ENCODE data around the gene C4BPA. TPM values are rescaled to one million over a fixed set of nuclear protein-coding genes. Genes with fewer than 3 reads are reported as not detected.

C4BPA gene
- total RNA-seq, 1 donor: not detected

GRCh38 chr1:207077012-207077411, 27.0 kb upstream of the C4BPA start:
- no peaks in the 10 kb centered on the region for H3K9me3 ChIP-seq (ENCODE audit: low read depth, low read length)
- H3K79me2 ChIP-seq (ENCODE audit: insufficient read depth, low read length): no peaks in the 10 kb centered on the region
- H3K4me1 ChIP-seq (ENCODE audit: insufficient read depth, low read length): peaks cover 7% of the 10 kb centered on the region
- no peak for DNase-seq (ENCODE audit: insufficient read length, low spot score, missing footprints)
- H3K36me3 ChIP-seq (ENCODE audit: insufficient read depth, low read length): no peaks in the 10 kb centered on the region
- no peak overlapping the region for H3K27ac ChIP-seq (ENCODE audit: low read depth, low read length)
- H4K20me1 ChIP-seq (ENCODE audit: insufficient read depth, low read length): no peaks in the 10 kb centered on the region
- no peak for TF ChIP-seq CTCF (IDR thresholded peaks at IDR 0.05; ENCODE audit: extremely low read depth, low read depth, low read length)
- H3K4me3 ChIP-seq (ENCODE audit: insufficient read depth, low read length): no peak overlapping the region
- no peak overlapping the region for H2AFZ ChIP-seq (ENCODE audit: low read length)
- no peaks in the 10 kb centered on the region for H3K27me3 ChIP-seq (ENCODE audit: insufficient read depth, low read length)
- H3K4me2 ChIP-seq (ENCODE audit: insufficient read depth, low read length): no peak overlapping the region

GRCh38 chr1:207077470-207078377, 26.3 kb upstream of the C4BPA start:
- Histone ChIP-seq H3K4me2 (ENCODE audit: insufficient read depth, low read length) (no peak overlapping the region), H3K36me3 (ENCODE audit: insufficient read depth, low read length) (no peaks in the 10 kb centered on the region), H3K4me3 (ENCODE audit: insufficient read depth, low read length) (no peak overlapping the region), H3K9me3 (ENCODE audit: low read depth, low read length) (no peaks in the 10 kb centered on the region), H3K79me2 (ENCODE audit: insufficient read depth, low read length) (no peaks in the 10 kb centered on the region), H3K27me3 (ENCODE audit: insufficient read depth, low read length) (no peaks in the 10 kb centered on the region), H3K4me1 (ENCODE audit: insufficient read depth, low read length) (peaks cover 7% of the 10 kb centered on the region), H3K27ac (ENCODE audit: low read depth, low read length) (no peak overlapping the region), H4K20me1 (ENCODE audit: insufficient read depth, low read length) (no peaks in the 10 kb centered on the region), H2AFZ (ENCODE audit: low read length) (no peak overlapping the region)
- DNase-seq (ENCODE audit: insufficient read length, low spot score, missing footprints): peak; percentile 61
- peak; percentile 95 for TF ChIP-seq CTCF (IDR thresholded peaks at IDR 0.05; ENCODE audit: extremely low read depth, low read depth, low read length)

GRCh38 chr1:207078578-207079132, 25.4 kb upstream of the C4BPA start:
- no peak for DNase-seq (ENCODE audit: insufficient read length, low spot score, missing footprints)
- Histone ChIP-seq H3K27ac (ENCODE audit: low read depth, low read length) (no peak overlapping the region), H3K79me2 (ENCODE audit: insufficient read depth, low read length) (no peaks in the 10 kb centered on the region), H2AFZ (ENCODE audit: low read length) (no peak overlapping the region), H4K20me1 (ENCODE audit: insufficient read depth, low read length) (no peaks in the 10 kb centered on the region), H3K4me2 (ENCODE audit: insufficient read depth, low read length) (no peak overlapping the region), H3K9me3 (ENCODE audit: low read depth, low read length) (no peaks in the 10 kb centered on the region), H3K4me1 (ENCODE audit: insufficient read depth, low read length) (peaks cover 7% of the 10 kb centered on the region), H3K4me3 (ENCODE audit: insufficient read depth, low read length) (no peak overlapping the region), H3K27me3 (ENCODE audit: insufficient read depth, low read length) (no peaks in the 10 kb centered on the region), H3K36me3 (ENCODE audit: insufficient read depth, low read length) (no peaks in the 10 kb centered on the region)
- no peak for TF ChIP-seq CTCF (IDR thresholded peaks at IDR 0.05; ENCODE audit: extremely low read depth, low read depth, low read length)

GRCh38 chr1:207079706-207080241, 24.3 kb upstream of the C4BPA start:
- Histone ChIP-seq H4K20me1 (ENCODE audit: insufficient read depth, low read length) (no peaks in the 10 kb centered on the region), H2AFZ (ENCODE audit: low read length) (no peak overlapping the region), H3K79me2 (ENCODE audit: insufficient read depth, low read length) (no peaks in the 10 kb centered on the region), H3K36me3 (ENCODE audit: insufficient read depth, low read length) (no peaks in the 10 kb centered on the region), H3K27ac (ENCODE audit: low read depth, low read length) (no peak overlapping the region), H3K9me3 (ENCODE audit: low read depth, low read length) (no peaks in the 10 kb centered on the region), H3K27me3 (ENCODE audit: insufficient read depth, low read length) (peaks cover 5% of the 10 kb centered on the region), H3K4me1 (ENCODE audit: insufficient read depth, low read length) (peaks cover 10% of the 10 kb centered on the region), H3K4me2 (ENCODE audit: insufficient read depth, low read length) (no peak overlapping the region), H3K4me3 (ENCODE audit: insufficient read depth, low read length) (no peak overlapping the region)
- no peak for DNase-seq (ENCODE audit: insufficient read length, low spot score, missing footprints)
- no peak for TF ChIP-seq CTCF (IDR thresholded peaks at IDR 0.05; ENCODE audit: extremely low read depth, low read depth, low read length)

Data from osteoblast (primary cell).